ENCODE results near the gene MAML2. TPM values are rescaled to one million over a fixed set of nuclear protein-coding genes. Genes with fewer than 3 reads are reported as not detected.

MAML2 gene
- total and polyA plus RNA-seq, 2 of the 8 experiments (the other 6 are each of a cell fraction or from before 2014, with no cell fraction given): 3.8 to 6.6 TPM

GRCh38 chr11:96193745-96194443 lies 149.1 kb downstream of the MAML2 start:
- no peak overlapping the region for H4K5ac ChIP-seq (ENCODE audit: insufficient read length, low read depth, low read length)
- WGBS, 2 experiments (ENCODE audit: extremely low coverage in 1 of 2, insufficient coverage in 1 of 2, insufficient read length in 1 of 2, insufficient replicate concordance in 2 of 2, low coverage in 1 of 2, low lambda C conversion rate in 2 of 2, missing lambda C conversion rate in 1 of 2): 90% methylated on average over 4 of the region's 4 CpGs; no CpG with 5 or more reads in 1 of the 2 experiments
- no peak overlapping the region for H3K9ac ChIP-seq (replicated peaks in 1 of 4; ENCODE audit: extremely low read depth in 1 of 4, low read depth in 3 of 4, low read length in 3 of 4)
- H2BK5ac ChIP-seq (ENCODE audit: low read depth, low read length): no peak overlapping the region
- no peak overlapping the region for H3K4me2 ChIP-seq (ENCODE audit: insufficient read depth in 1 of 2, low read depth in 2 of 2, low read length in 2 of 2)
- no peaks in the 10 kb centered on the region for H3K36me3 ChIP-seq (ENCODE audit: control insufficient read depth in 2 of 4, insufficient read depth in 4 of 4, low read length in 3 of 4)
- peaks cover 0 to 11% (median 5%) of the 10 kb centered on the region in 4 experiments; a peak in 3 of 7 replicates for H3K4me1 ChIP-seq (replicated peaks in 1 of 4; ENCODE audit: control insufficient read depth in 3 of 4, insufficient read depth in 4 of 4, low read length in 3 of 4)
- no peaks in the 10 kb centered on the region for H3K9me3 ChIP-seq (ENCODE audit: insufficient read depth in 2 of 2, low read depth in 1 of 2, low read length in 1 of 2)
- no peak overlapping the region for H2BK12ac ChIP-seq (ENCODE audit: low read depth, low read length)
- H2BK120ac ChIP-seq (replicated peaks; ENCODE audit: low read depth, low read length): no peak overlapping the region
- FAIRE-seq (no peak), DNase-seq (ENCODE audit: low read depth in 1 of 2, low spot score in 2 of 2) (no peak)
- no peak overlapping the region for H3K56ac ChIP-seq (replicated peaks; ENCODE audit: insufficient read length, low read depth, low read length)
- no peak overlapping the region for H3K27ac ChIP-seq (ENCODE audit: low read depth, low read length)
- no peak overlapping the region for H3K14ac ChIP-seq (ENCODE audit: insufficient read length)
- no peaks in the 10 kb centered on the region for H3K27me3 ChIP-seq (replicated peaks in 1 of 4; ENCODE audit: control insufficient read depth in 3 of 4, extremely low read depth in 1 of 4, insufficient read depth in 3 of 4, low read length in 3 of 4)
- no peak overlapping the region for H4K8ac ChIP-seq (ENCODE audit: extremely low read depth, insufficient read depth, low read length)
- ChIA-PET CTCF (ENCODE audit: partially characterized antibody) (interaction anchor here (1.2 to 1.3 kb wide), 3 partner anchors 9 to 149 kb away, joined by 3 to 4 read pairs (median 3); partner anchors contain the start of gene MAML2), POLR2A (ENCODE audit: partially characterized antibody) (interaction anchor here (3.5 kb wide), 1 partner anchor 8 kb away, joined by 12 read pairs; no protein-coding TSS in a partner anchor)
- H3K23ac ChIP-seq (ENCODE audit: insufficient read length): no peak overlapping the region
- H3K4me3 ChIP-seq (ENCODE audit: extremely low read depth in 1 of 4, insufficient read depth in 2 of 4, low read depth in 3 of 4, low read length in 4 of 4): no peak overlapping the region
- no peaks in the 10 kb centered on the region for H3K79me1 ChIP-seq (ENCODE audit: low read depth, low read length)
- no peak overlapping the region for H2BK20ac ChIP-seq (ENCODE audit: low read length)
- no peak overlapping the region for H3K18ac ChIP-seq (ENCODE audit: extremely low read depth, low read length)
- H3K79me2 ChIP-seq (ENCODE audit: control insufficient read depth in 1 of 2, insufficient read depth in 2 of 2, low read length in 2 of 2): no peaks in the 10 kb centered on the region
- no peak overlapping the region for H2BK15ac ChIP-seq (ENCODE audit: low read length)
- H3K4ac ChIP-seq (replicated peaks; ENCODE audit: insufficient read length, low read depth, low read length): no peak overlapping the region
- no peaks in the 10 kb centered on the region for H3K23me2 ChIP-seq (ENCODE audit: low read depth, low read length)
- H4K91ac ChIP-seq (replicated peaks; ENCODE audit: insufficient read length, low read length): no peak overlapping the region
- H4K20me1 ChIP-seq (replicated peaks in 1 of 2; ENCODE audit: control insufficient read depth in 1 of 2, insufficient read depth in 2 of 2, low read length in 2 of 2): no peaks in the 10 kb centered on the region
- no peak overlapping the region for H2AK5ac ChIP-seq (ENCODE audit: low read depth, low read length)
- no peak overlapping the region for H2AFZ ChIP-seq (ENCODE audit: low read length)
- TF ChIP-seq TBP (IDR thresholded peaks at IDR 0.05; ENCODE audit: low read depth, low read length) (no peak), EZH2 (IDR thresholded peaks at IDR 0.05; ENCODE audit: low read depth, low read length, severe bottlenecking) (no peak), HDAC6 (IDR thresholded peaks at IDR 0.05; ENCODE audit: low read depth, low read length) (no peak), SIRT6 (IDR thresholded peaks at IDR 0.05; ENCODE audit: low read length) (no peak), ASH2L (IDR thresholded peaks at IDR 0.05; ENCODE audit: low read length) (no peak), SAP30 (IDR thresholded peaks at IDR 0.05; ENCODE audit: insufficient read depth, insufficient replicate concordance, low read length) (no peak), BACH1 (IDR thresholded peaks at IDR 0.05; ENCODE audit: low read length) (no peak)
